DND-41 (cell line): ENCODE results near the gene C22orf31.

Experiments
- EZH2 ChIP-seq: IDR thresholded peaks from 3 replicates; pipeline ENCODE4 v1.6.1; 2012; ENCODE audit warnings: borderline replicate concordance, low read depth, mild to moderate bottlenecking, moderate library complexity, low read length, inconsistent platforms; ENCODE audit not compliant: severe bottlenecking
- TF ChIP-seq, protein P1 (sequence below): IDR thresholded peaks from 2 replicates; pipeline ENCODE4 v1.5.1; 2012; ENCODE audit warnings: borderline replicate concordance, low read length, moderate library complexity, mild to moderate bottlenecking; ENCODE audit not compliant: poor library complexity, severe bottlenecking; ENCODE audit errors: extremely low read depth

DNA sequence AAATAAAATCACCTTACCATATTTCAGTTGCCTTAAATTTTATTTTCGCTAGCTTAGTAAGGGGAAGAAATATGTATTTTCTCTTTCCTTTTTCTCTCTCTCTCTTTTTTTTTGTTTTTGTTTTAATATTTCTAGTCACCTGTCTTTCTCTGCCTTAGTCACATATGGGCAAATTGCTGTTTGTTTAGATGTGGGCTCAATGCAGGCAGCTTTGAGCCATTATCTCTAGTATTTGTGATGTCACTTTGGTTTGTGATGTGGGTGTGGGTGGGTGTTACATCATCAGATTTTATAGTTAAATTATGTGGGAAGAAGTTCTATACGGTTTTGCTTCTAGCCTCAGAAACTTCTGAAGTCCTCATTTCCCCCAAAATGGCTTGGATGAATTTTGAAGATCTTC is at the start of gene C22orf31:
- TF ChIP-seq, protein P1, sequence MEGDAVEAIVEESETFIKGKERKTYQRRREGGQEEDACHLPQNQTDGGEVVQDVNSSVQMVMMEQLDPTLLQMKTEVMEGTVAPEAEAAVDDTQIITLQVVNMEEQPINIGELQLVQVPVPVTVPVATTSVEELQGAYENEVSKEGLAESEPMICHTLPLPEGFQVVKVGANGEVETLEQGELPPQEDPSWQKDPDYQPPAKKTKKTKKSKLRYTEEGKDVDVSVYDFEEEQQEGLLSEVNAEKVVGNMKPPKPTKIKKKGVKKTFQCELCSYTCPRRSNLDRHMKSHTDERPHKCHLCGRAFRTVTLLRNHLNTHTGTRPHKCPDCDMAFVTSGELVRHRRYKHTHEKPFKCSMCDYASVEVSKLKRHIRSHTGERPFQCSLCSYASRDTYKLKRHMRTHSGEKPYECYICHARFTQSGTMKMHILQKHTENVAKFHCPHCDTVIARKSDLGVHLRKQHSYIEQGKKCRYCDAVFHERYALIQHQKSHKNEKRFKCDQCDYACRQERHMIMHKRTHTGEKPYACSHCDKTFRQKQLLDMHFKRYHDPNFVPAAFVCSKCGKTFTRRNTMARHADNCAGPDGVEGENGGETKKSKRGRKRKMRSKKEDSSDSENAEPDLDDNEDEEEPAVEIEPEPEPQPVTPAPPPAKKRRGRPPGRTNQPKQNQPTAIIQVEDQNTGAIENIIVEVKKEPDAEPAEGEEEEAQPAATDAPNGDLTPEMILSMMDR, result no peak
- TF ChIP-seq EZH2, result no peak
